ENCODE data around the gene HHATL. TPM values are rescaled to one million over a fixed set of nuclear protein-coding genes. Genes with fewer than 3 reads are reported as not detected.

Gene HHATL
- total and polyA plus RNA-seq, 2 of the 8 experiments (the other 6 are each of a cell fraction or from before 2014, with no cell fraction given), result 0.18 TPM; not detected in 1

DNA sequence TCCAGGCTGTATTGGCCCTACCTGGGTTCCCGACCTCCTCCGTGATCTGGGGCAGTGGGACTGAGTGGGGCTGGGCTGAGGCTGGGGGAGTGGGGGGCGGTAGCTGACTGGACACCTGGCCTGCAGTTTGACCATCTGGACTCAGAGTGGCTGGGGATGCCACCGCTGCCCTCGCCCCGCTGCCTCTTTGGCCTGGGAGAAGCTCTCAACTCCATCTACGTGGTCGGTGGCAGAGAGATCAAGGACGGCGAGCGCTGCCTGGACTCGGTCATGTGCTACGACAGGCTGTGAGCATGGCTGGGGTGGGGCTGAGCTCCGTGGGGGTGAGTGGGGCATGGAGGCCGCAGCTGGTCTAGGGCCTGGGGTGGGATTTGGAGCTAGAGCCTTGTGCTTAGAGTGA lies 14.6 kb downstream of the HHATL start (continued):
- TF ChIP-seq, protein P1, sequence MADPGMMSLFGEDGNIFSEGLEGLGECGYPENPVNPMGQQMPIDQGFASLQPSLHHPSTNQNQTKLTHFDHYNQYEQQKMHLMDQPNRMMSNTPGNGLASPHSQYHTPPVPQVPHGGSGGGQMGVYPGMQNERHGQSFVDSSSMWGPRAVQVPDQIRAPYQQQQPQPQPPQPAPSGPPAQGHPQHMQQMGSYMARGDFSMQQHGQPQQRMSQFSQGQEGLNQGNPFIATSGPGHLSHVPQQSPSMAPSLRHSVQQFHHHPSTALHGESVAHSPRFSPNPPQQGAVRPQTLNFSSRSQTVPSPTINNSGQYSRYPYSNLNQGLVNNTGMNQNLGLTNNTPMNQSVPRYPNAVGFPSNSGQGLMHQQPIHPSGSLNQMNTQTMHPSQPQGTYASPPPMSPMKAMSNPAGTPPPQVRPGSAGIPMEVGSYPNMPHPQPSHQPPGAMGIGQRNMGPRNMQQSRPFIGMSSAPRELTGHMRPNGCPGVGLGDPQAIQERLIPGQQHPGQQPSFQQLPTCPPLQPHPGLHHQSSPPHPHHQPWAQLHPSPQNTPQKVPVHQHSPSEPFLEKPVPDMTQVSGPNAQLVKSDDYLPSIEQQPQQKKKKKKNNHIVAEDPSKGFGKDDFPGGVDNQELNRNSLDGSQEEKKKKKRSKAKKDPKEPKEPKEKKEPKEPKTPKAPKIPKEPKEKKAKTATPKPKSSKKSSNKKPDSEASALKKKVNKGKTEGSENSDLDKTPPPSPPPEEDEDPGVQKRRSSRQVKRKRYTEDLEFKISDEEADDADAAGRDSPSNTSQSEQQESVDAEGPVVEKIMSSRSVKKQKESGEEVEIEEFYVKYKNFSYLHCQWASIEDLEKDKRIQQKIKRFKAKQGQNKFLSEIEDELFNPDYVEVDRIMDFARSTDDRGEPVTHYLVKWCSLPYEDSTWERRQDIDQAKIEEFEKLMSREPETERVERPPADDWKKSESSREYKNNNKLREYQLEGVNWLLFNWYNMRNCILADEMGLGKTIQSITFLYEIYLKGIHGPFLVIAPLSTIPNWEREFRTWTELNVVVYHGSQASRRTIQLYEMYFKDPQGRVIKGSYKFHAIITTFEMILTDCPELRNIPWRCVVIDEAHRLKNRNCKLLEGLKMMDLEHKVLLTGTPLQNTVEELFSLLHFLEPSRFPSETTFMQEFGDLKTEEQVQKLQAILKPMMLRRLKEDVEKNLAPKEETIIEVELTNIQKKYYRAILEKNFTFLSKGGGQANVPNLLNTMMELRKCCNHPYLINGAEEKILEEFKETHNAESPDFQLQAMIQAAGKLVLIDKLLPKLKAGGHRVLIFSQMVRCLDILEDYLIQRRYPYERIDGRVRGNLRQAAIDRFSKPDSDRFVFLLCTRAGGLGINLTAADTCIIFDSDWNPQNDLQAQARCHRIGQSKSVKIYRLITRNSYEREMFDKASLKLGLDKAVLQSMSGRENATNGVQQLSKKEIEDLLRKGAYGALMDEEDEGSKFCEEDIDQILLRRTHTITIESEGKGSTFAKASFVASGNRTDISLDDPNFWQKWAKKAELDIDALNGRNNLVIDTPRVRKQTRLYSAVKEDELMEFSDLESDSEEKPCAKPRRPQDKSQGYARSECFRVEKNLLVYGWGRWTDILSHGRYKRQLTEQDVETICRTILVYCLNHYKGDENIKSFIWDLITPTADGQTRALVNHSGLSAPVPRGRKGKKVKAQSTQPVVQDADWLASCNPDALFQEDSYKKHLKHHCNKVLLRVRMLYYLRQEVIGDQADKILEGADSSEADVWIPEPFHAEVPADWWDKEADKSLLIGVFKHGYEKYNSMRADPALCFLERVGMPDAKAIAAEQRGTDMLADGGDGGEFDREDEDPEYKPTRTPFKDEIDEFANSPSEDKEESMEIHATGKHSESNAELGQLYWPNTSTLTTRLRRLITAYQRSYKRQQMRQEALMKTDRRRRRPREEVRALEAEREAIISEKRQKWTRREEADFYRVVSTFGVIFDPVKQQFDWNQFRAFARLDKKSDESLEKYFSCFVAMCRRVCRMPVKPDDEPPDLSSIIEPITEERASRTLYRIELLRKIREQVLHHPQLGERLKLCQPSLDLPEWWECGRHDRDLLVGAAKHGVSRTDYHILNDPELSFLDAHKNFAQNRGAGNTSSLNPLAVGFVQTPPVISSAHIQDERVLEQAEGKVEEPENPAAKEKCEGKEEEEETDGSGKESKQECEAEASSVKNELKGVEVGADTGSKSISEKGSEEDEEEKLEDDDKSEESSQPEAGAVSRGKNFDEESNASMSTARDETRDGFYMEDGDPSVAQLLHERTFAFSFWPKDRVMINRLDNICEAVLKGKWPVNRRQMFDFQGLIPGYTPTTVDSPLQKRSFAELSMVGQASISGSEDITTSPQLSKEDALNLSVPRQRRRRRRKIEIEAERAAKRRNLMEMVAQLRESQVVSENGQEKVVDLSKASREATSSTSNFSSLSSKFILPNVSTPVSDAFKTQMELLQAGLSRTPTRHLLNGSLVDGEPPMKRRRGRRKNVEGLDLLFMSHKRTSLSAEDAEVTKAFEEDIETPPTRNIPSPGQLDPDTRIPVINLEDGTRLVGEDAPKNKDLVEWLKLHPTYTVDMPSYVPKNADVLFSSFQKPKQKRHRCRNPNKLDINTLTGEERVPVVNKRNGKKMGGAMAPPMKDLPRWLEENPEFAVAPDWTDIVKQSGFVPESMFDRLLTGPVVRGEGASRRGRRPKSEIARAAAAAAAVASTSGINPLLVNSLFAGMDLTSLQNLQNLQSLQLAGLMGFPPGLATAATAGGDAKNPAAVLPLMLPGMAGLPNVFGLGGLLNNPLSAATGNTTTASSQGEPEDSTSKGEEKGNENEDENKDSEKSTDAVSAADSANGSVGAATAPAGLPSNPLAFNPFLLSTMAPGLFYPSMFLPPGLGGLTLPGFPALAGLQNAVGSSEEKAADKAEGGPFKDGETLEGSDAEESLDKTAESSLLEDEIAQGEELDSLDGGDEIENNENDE (IDR thresholded peaks at IDR 0.05; ENCODE audit: insufficient replicate concordance, low read length), result no peak
- TF ChIP-seq RAD21 (IDR thresholded peaks at IDR 0.05 in 1 of 2, conservative IDR thresholded peaks at IDR 0.05 in 1 of 2; ENCODE audit: low read depth in 2 of 2, low read length in 2 of 2), result no peak
- no peak for TF ChIP-seq KDM4A (IDR thresholded peaks at IDR 0.05; ENCODE audit: low read depth, low read length, severe bottlenecking)
